NOMO-1 treated with dmso at 0.1 percent for 144 hours (cell line): ENCODE data around the gene ABCG8.

Experiments
- DNase-seq: peaks from one replicate; lab custom pipeline; 2025; ENCODE audit not compliant: unreplicated experiment; lab: John Stamatoyannopoulos, UW

ABCG8 gene

DNA sequence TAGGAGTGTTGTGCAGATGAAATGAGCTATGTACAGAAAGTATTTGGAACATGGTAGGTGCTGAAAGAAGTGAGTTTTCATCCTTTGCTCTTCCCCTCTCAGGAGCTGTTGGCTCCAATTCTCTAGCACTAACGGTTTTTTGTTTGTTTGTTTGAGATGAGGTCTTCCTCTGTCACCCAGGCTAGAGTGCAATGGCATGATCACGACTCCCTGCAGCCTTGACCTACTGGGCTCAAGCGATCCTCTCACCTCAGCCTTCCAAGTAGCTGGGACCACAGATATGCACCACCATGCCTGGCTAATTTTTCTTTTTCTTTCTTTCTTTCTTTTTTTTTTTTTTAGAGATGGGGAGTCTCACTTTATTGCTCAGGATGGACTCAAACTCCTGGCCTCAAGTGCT lies 12.9 kb upstream of the ABCG8 start:
- no peak for DNase-seq

DNA sequence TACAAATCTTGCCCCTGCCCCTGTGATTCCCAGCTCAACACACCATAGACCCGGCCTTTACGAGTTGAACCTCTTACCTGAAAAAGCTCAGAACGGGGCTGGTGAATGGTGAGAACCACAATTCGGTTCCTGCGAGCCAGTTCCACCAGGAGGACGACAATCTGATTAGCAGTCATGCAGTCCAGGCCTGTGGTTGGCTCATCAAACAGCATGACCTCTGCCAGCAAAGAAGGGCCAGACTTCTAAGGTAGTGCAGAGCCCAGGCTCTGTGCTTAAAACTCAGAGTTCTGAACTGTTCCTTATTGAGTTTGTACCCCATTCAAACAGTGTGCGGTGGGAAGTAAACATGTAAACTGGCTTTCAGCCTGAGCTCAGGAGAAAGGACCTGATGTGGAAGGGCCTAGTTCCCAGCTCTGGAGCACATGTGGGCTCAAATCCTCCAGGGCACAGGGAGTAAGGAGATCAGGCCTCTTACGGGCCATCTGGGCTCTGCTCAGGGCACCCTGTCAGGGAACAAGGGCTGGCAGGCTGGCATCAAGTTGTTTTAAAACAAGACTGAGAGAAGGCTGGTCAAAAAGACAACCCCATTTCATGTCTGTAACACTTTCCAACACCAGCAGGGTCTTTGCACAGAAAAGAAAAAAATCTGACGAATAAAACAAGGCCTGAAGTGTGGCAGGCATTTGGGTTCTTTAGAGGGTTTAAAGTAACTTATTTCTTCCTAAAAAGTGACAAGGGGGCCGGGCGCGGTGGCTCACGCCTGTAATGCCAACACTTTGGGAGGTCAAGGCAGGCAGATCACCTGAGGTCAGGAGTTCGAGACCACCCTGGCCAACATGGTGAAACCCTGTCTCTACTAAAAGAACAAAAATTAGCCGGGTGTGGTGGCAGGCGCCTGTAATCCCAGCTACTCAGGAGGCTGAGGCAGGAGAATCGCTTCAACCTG lies 12.2 kb upstream of the ABCG8 start:
- no peak for DNase-seq

DNA sequence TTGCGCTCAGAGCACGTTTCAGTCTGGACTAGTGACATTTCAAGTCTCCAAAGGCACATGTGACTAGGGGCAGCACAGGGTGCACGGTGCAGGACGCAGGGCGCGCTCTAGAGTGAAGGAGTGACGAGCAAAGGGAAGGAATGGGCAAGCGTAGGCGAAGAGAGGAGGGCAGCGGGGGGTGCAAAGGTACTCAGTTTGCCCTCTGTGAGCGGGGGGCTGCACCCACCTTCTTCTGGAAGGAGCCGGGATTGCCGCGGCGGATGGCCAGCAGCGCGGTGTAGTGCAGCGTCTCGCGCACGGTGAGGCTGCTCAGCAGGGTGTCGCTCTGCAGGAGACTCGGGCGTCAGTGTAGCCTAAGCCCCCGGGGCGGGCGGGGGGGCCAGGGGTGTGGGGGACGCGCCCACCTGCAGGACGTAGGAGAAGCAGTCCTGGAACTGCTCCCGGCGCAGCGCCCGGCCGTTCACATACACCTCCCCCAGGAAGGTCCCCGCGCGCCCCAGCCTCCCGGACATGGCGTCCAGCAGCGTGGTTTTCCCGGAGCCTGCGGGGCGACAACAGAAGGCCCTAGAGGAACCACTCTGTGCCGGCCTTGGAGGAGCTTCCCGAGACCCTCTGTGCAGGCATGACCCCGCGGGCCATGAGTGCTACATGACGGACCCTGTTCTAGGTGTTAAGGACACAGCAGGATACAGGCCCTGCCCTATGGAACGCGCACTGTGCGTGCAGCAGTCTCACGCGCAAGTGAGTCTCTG lies 7.1 kb upstream of the ABCG8 start:
- no peak for DNase-seq

DNA sequence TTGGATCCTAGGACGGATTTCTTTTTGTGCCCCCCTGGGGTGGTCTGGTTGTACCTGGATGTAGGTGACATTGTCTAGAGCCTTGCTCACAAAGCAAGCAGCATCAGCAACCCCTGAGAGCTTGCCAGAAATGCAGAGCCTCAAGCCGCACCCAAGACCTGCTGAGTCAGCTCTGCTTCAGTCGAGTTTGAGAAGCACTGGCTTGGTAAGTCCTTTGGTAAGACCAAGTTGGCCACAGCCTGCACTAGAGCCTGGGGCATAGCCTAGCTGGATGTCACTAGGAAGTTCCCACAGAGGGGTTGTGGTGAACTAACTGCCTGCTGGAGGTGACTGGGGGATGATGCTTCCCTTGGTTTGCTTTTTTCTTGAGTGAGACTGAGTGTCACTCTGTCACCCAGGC lies 6.3 kb upstream of the ABCG8 start:
- DNase-seq: no peak

DNA sequence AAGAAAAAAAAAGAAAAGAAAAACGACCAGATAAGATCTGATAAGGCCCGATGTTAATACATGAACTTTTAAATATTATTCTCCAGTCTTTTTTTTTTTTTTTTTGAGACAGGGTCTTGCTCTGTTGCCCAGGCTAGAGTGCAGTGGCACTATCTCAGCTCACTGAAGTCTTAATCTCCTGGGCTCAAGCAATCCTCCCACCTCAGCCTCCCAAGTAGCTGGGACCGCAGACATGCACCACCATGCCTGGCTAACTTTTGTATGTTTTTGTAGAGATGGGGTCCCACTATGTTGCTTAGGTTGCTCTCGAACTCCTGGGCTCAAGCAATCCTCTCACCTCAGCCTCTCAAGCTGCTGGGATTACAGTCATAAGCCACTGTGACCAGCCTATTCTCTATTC lies 1.7 kb upstream of the ABCG8 start:
- DNase-seq: no peak

DNA sequence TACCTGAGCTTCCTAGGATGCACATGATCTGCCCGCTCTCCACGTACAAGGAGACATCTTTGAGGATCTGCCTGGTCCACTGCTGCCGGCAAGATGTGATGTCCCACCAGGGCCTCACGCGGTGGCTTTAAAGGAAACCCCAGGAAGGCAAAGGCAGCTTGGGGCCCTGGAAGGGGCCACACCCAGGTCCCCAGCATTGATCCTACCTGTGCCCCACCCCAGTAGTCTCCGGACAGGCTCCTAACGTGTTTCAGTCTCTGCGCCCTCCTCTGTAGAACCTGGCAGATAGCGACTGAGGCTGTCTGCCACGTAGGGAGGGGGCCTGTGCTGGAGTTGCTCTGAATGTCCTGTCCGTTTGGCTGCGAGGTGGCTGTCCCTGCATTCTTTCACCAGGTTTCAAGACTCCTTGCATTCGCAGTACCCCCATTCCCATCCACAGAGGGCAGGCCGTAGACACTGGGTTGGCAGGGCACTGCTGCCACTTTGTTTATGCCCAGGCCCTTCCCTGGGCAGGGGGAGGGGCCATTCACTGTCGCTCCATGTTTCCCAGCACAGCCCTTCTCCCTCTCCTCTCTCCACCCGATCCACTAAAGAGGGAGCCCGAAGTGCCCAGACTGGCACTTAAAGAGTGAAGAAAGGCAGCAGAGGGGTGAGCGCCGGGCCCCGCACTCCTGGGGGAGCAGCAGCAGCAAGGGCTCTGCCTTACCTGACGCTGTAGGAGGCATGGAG lies 776 bp upstream of the ABCG8 start:
- DNase-seq: no peak

DNA sequence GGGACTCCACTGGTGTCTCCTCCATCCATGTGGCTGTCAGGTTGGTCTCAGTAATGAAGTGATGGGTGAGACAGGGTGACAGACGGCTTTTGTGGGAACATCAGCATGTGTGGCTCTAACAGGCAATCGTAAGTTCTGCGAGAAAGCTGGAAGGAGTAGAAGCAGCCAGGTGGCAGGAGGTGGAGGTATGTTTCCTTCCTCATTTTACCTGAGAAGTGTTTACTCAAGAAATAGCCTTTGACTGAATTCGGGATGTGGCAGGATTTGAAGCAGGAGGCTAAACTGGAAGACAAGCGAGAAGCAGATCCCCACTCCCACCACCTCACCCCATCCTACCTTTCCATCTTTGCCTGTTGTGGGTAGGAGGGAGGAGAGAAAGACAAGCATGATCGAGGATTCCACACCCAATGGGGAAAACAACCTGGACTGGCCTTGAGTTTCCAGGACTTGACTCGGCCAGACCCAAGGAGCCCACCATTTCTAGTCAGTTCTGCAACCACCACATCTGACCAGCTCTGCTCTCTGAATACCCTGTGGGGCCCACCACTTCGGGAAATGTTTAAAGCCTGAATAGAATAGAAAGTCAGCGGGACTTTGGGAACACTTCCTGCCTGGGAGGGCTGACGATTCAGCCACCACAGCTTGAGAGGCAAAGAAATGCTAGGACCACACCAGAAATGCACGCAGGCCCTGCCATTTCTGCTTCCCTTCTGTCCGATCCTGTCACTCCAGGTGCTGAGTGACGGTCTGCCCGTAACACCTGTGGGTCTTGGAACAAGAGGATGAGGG lies 1.2 kb downstream of the ABCG8 start:
- no peak for DNase-seq

DNA sequence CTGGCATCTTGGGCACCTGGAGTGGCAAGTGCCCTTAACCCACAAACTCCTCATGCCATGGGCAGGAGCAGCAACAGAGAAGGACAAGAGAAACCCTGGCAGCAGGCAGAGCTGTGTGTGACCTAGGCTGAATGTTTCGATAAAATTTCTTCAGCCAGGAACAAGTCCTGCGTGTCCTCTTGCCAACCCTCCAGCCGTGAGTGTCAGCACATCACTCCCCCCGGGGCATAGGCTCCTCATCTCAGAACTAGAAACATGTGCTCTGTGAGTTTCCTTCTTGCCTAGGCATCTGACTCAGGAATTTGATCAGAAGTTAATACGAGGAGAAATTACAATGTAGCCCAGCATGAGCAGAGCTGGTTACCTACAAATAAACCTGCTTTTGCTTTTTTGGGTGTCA lies 2.2 kb downstream of the ABCG8 start:
- DNase-seq: no peak

DNA sequence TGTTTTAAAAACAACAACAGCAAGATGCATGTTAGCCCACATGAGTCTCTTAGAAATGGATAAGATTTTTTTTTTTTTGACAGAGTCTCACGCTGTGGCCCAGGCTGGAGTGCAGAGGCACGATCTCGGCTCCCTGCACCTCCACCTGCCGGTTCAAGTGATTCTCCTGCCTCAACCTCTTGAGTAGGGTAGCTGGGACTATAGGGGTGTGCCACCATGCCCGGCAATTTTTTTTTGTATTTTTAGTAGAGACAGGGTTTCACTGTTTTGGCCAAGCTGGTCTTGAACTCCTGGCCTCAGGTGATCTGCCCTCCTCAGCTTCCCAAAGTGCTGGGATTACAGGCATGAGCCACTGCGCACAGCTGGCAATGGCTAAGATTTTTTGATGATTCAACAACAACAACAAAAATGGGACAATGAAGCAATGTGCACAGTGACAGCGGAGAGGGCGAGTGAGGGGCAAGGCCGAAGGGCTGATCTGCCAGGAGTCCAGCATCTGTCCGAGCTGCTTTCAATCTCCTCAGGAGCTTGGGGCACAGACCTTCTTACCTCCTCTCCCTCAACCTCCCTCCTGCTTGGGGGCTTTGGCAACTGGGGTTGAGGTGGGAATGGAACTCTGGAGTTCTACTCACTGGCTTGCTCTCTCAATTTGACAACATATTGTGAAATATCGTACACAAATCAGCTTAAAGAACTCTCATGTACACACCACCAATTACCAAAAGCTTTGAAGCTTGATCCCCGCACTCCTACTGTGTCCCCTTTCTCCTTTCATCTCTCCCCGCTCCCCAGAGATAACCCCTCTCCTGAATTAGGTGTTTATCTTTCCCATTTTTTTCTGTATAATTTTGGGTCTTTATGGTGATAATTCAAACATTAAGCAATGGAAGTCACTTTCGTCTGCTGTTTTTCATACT lies 3.4 kb downstream of the ABCG8 start:
- no peak for DNase-seq

DNA sequence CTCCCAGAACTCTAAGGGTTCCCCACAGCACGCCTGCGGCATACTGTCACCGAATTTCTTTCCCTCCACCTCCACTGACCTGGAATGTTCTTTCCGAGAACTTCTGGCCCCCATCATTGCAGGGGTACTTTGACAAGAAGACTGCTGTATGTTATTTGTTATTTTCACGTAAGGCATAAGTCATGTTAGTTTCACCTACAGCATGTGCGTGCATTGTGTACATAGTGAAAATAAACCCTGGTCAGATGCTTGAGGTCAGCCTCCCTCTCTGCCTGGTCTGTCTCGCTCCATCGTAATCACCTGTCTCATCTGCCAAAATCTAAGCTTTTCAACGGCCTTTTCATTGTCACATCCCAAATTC lies 4.1 kb downstream of the ABCG8 start:
- DNase-seq: no peak

DNA sequence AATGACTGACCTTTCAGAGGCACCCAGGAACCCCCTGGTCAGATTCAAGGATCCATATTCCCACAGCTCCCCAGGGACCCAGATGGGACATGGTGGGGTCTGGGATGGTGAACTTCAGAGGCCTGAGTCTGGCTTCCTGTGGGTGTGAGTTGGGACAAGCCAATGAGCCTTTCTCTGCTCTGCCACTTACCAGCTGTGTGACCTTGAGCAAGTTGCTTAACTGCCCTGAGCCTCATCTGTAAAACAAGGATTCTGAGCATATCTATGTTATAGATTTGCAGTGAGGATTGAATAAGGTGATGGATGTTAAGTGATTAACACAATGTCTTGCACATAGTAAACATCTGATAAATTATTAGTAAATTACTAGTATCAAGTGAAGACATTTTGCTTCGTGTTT lies 6.4 kb downstream of the ABCG8 start:
- no peak for DNase-seq

DNA sequence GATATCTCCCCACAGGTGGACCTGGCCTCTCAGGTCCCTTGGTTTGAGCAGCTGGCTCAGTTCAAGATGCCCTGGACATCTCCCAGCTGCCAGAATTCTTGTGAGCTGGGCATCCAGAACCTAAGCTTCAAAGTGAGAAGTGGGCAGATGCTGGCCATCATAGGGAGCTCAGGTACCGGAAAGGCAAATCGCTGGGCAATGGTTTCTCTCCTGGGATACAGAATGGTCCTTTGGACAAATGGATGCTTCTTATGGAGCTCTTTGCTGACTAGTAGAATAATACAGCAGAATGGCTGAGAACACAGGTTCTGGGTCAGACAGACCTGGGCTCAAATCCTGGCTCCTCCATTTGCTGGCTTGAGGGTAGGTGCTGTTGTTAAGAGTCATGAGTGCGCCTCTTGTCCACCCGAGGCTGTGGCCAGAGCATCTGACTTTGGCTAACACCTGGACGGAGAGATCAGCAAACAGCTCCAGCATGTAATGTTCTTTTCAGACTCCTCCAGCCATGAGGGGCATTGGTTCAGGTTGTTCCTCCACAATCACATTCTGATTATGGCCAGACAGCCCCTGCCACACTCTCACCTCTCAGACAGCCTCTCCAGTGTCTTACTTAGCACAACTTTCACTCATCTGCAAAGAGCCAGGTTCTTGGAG lies 7.5 kb downstream of the ABCG8 start:
- no peak for DNase-seq

DNA sequence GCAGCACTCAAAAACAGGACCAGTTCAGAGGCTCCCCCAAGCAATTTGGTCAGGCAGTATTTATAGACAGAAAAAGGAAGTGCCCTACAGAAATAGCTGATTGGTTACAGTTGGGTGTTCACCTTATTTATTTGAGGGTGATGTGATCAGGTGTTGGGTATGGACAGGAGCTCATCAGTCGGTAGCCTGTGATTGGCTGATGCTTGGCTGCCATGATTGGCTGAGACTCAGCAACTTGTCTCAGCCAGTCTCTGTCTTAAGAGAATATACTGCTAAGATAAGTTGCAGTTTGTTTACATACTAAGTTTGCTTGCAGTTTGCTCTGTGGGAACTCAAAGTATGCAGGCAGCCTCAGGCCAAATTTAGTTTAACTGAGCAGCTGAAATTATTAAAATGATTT lies 9.4 kb downstream of the ABCG8 start:
- DNase-seq: no peak

DNA sequence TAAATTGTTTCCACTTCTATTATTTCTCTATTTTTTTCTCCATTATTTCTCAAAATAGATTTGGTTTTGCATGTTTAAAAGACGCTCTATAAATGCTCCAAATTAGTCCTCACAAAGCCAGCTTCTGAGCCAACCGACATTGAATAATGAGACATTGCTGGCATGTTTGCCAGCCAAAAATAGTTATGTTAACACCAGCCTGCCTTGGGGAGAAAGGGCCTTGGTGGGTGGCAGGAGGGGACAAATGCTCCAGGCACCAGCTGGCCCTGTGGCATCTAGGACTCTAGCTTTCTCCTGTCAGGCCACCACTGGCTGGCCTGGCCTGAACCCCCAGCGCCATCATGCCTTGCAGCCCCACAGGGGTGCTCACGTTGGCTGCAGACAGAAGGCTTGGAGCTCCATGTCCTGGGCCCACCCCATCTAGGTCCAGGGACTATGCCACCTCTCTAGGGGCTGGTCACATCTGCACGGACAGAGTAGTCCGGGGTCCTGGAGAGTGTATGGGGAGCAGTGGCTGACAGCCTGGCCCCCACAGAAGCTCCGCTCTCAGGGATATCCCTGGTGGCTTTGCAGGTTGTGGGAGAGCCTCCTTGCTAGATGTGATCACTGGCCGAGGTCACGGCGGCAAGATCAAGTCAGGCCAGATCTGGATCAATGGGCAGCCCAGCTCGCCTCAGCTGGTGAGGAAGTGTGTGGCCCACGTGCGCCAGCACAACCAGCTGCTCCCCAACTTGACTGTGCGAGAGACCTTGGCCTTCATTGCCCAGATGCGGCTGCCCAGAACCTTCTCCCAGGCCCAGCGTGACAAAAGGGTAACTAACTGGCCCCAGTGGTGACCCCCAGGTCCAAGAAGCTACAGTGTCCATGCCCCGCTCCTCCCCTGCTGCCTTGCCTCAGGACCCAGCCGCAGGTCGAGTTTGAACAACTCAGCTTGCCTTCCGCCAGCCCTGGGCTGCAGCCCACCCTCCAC lies 12.5 kb downstream of the ABCG8 start:
- no peak for DNase-seq

DNA sequence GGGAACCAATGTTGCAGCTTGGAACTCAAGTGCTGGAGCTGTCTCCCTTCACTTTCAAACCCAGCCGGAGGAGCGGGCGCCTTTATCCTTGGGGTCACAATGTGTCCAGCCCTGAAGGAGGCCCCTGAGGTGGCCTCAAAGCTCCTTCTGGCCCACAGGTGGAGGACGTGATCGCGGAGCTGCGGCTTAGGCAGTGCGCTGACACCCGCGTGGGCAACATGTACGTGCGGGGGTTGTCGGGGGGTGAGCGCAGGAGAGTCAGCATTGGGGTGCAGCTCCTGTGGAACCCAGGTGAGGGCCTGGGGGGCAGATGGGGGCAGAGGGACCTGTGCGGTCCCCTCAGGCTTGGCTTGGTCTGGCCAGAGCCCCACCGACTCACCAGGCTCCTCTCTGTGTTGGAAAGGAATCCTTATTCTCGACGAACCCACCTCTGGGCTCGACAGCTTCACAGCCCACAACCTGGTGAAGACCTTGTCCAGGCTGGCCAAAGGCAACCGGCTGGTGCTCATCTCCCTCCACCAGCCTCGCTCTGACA lies 13.5 kb downstream of the ABCG8 start:
- DNase-seq: no peak

DNA sequence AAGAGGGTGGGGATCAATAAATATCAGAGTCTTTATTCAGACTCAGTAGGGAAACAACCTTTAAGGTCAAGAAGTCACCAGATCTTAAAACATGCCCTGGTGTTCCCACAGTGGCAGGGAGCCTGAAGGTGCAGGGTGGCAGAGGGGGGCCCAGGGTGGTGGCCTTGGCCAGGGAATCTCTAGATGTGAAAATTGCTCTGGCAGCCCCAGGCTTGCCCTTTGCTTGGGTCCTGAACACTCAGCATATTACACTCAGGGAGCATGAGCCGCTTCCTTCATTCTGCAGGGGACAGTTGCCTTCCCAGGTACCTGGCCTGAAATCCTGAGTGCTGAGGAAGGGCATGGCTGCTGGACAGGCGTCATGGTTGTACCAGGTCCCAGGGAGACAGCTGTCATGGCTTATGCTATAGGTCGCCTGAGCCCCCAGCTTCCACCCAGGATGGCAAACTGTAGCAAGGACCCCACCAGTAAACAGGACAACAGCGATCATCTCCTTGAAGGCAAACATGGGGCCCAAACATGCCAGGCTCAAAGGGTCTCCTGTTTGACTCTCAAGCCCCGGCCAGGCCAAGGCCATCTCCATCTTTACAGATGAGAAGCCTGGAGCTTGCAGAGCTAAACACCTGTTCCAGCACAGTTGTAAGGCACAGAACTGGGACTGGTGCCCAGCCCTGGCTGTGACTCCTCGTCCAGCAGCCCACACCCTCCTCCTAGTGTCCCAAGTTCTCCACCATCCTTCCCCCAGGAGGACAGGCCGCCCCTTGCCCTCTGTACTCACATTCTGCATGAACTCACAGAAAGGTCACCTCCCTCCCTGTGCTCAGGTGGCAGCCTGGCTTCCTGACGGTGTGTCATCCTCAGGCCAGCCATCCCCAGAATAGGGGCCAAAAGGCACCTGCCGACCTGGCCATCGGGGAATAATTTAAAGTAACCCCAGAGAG lies 14.6 kb downstream of the ABCG8 start:
- DNase-seq: no peak

DNA sequence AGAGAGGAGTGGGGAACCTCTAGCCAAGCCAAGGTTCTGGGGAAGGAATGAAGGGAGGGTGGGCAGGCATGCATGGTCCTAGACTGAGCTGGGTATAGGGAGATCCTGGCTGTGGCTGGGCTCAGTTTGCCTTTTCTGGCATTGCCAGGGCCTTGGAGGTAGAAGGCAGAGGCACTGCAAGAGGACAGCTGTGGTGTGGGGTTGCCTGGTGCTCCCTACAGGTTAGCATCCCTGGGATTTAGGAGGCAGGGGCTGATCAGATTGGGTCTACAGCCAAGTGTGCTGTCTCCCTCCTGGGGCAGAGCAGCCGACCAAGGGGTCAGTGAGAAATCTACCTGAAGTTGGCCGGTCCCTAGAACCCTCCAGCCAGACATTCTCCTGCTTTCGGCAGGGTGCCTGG lies 15.9 kb downstream of the ABCG8 start:
- no peak for DNase-seq
